Smooth muscle cell of the umbilical artery (primary cell): Measurements from ENCODE around the gene RBM33. TPM values are rescaled to one million over a fixed set of nuclear protein-coding genes. Genes with fewer than 3 reads are reported as not detected.

Experiments
- total RNA-seq: library from RNA; depleted of rRNA; stranded (reverse); fragments of >200 nt; gene quantifications from 2 replicates; pipeline ENCODE4 v1.2.3, GENCODE V29; 2014

RBM33 gene, protein sequence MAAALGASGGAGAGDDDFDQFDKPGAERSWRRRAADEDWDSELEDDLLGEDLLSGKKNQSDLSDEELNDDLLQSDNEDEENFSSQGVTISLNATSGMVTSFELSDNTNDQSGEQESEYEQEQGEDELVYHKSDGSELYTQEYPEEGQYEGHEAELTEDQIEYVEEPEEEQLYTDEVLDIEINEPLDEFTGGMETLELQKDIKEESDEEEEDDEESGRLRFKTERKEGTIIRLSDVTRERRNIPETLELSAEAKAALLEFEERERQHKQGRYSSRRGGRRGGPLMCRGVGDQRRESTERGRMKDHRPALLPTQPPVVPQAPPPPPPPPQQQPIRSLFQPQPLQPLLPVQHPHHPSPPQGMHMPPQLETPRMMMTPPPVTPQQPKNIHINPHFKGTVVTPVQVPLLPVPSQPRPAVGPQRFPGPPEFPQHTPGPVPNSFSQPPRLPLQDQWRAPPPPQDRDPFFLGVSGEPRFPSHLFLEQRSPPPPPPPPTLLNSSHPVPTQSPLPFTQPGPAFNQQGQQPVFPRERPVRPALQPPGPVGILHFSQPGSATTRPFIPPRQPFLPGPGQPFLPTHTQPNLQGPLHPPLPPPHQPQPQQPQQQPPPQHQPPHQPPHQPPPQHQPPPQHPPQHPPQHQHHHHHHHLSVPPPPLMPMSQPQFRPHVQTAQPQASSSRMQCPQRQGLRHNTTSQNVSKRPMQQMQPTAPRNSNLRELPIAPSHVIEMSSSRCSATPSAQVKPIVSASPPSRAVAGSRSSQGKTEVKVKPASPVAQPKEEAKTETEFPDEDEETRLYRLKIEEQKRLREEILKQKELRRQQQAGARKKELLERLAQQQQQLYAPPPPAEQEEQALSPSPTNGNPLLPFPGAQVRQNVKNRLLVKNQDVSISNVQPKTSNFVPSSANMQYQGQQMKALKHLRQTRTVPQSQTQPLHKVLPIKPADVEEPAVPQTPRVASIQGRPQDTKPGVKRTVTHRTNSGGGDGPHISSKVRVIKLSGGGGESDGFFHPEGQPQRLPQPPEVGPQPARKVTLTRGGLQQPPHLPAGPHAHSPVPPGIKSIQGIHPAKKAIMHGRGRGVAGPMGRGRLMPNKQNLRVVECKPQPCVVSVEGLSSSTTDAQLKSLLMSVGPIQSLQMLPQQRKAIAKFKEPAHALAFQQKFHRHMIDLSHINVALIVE
- 25.2 and 35.5 TPM in 2 replicates for total RNA-seq

DNA sequence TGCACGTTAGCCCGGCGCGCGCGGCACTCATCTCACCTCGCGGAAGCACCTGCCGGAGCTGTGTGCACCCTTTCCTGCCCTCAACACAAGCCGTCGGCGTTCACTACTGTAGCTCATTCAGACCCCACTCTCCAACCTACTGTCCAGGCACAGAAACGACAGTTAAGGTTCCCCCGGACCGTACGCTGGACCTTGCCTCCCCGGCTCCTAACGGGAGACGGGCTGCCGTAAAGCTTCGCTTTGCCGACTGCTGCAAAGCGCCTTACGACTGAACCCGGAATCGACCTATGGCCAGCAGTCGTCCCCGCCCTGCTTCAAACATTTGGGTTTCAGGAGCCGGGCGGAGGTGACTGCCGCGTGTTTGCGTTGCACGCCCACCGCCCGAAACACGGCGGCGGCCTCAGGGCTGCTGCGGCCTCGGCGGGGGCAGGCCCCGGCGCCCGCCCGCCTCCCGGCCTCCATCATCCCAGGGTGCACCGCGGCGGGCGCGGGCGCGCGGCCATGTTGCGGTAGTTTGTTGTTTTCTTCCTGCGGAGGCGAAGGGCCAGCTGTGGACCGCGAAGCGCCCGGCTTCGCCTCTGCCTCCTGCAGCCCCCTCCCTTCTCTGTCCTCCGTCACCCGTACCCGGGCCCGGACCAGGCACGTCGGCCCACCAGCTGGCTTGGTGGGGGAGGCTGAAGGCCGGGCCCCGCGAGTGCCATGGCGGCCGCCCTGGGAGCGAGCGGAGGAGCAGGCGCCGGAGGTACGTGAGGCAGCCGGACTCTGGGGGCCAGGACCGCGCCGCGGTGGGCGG is at the start of gene RBM33:
Gene RBM33, plus strand, starts transcription at position 484 of the 793 bp plus-strand sequence. Its CDS starts 216 bp downstream, at position 700.

GRCh38 chr7:155811895-155812761 is 167.7 kb downstream of the RBM33 start, which contains the start of gene SHH:
Gene SHH, minus strand, starts transcription at chr7:155812463. Its CDS starts 341 bp downstream, at chr7:155812122.

Other genes with a start within 250 kb of the RBM33 start
- under 0.01 TPM in 1 of 2 replicates, not detected in the other for gene EN2, start 186.5 kb upstream of the RBM33 start, total RNA-seq
- not detected in 2 replicates for gene CNPY1, start 98.1 kb upstream of the RBM33 start, total RNA-seq
- gene SHH, start 167.8 kb downstream of the RBM33 start, total RNA-seq, result not detected in 2 replicates